GM19240 (cell line): Measurements from ENCODE around the gene SCMH1.
A peak's percentile ranks its signal among the peaks of the same experiment; 100 is the strongest.
"Not testable (repeated sequence)": the region's sequence is repeated elsewhere in the genome, so short reads cannot be mapped to it uniquely, and the experiment has no call there.

ENCODE experiments used
- DNase-seq: peaks from one replicate; pipeline ENCODE4 v3.0.0; 2011; ENCODE audit warnings: low spot score; ENCODE audit not compliant: insufficient read length

SCMH1 gene

DNA sequence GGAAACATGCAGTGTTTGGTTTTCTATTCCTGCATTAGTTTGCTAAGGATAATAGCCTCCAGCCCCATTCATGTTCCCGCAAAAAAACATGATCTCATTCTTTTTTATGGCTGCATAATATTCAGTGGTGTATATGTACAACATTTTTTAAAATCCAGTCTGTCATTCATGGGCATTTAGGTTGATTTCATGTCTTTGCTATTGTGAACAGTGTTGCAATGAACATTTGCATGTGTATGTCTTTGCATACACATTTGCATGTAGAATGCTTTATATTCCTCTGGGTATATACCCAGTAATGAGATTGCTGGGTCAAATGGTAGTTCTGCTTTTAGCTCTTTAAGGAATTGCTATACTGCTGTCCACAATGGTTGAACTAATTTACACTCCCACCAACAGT lies 9.0 kb upstream of the SCMH1 start:
- DNase-seq, result not testable (repeated sequence)

DNA sequence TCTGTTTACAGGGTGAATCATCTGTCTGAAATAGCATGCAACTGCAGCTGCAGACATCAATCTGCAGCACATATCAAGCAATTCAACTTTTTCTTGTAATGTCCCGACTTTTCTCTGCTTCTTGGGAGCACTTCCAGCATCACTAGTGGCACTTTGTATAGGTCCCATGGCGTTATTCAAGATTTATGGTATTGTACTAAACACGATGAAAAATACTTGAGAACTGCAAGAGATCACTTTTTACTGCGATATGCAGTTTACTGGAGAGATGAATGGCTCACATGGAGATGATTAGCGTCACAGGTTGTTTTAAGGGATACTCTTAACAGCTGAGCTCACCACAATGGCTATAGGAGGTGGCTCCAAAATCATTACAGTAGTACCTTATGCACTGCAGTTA lies 7.2 kb upstream of the SCMH1 start:
- DNase-seq, result no peak

DNA sequence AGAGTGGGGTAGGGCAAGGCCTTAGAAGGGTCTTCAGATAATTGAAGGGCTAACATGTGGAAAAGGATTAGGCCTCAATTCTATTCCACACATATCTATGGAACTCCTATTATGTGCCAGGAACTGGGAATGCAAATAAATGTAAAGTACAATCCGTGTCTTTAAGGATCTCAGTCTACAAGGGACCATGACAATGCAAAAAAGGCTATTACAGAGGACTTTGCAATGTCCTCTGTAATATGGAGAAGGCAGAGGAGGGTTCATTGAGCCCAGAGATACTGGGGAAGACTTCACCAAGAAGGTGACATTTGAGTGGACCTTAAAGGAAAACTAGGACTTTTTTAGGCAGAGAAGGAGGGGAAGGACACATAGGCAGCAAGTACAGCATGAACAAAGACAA lies 4.5 kb upstream of the SCMH1 start:
- no peak for DNase-seq

DNA sequence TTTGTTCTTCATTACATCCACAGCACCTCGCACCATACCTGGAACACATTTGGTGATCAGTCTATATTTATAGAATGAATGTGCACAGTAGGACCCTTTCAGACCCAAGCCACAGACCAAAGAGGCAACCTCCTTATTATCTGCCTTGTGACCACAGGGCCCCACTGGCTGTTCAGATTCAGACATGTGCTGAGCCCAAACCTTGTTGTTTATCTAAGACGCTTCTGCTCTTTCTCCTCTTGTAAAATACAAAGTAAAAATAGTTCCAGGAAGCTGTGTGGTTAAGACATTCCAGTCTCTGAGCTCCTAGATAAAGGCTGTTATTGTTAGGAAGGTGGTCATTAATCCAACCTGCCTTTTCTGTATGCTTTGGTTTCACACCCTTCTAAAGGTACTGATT lies 3.6 kb upstream of the SCMH1 start:
- DNase-seq, result no peak

DNA sequence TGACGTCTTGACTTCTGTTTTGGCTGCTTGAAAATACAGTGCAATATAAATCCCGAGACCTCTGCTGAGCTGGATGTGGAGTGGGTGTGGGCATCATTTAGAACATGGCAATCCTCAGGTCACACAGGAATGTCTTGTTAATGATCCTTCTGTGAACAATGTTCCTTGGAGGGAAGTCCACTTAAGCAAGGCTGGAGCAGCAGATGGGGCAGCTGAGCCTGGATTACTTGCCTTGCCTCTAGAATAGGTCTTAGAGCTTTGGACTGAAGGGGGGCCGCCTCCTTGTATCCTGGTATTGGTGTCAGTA lies 926 bp upstream of the SCMH1 start:
- no peak for DNase-seq

DNA sequence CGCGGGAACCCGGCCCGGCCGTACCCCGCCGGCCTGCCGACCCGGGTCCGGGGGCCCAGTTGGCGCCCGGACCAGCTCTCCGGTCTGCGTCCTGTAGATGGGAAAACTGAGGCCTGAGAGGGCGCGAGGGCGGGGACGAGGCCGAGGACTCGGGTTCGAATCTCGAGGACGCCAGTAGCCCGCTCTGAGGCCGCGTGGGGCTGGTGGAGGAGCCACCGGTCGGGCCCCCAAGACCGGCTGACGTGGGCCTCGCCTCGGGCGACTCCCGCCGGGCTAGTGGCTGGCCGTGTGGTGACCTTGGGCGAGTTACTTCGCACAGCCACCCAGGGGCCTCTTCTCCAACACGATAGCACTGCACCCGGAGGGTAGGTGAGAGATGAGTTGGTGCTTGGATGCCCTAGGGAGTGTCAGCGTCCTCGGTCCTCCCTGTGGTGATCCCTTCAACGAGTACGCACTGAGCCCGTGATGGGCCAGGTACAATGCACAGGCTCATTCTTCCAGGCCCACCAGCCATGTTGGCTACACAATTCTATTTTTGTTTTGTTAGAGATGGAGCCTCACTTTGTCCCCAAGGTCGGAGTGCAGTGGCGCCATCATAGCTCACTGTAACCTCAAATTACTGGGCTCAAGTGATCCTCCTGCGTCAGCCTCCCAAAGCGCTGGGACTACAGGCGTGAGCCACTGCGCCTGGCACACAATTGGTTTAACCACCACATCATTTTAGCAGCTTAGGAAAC lies 404 bp upstream of the SCMH1 start:
- no peak for DNase-seq

DNA sequence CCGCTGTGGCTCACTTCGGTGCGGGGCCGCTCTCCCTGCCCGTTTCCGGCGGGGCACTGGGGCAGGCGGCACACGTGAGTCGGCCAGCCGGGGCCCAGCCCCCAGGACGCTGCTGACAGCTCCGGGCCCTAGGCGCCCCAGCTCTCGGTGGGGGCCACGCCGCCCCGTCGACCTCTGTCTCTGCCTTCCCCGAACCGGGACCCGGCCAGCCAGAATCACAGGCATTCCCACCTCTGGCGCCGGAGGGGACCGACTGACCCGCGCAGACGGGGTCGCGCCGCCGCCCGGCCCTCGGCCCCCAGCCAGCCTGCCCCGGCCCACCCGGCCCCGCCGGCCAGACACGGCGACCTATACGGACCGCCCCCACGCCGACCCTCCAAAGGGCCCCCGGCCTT lies 755 bp downstream of the SCMH1 start:
- DNase-seq, result peak; percentile 52

DNA sequence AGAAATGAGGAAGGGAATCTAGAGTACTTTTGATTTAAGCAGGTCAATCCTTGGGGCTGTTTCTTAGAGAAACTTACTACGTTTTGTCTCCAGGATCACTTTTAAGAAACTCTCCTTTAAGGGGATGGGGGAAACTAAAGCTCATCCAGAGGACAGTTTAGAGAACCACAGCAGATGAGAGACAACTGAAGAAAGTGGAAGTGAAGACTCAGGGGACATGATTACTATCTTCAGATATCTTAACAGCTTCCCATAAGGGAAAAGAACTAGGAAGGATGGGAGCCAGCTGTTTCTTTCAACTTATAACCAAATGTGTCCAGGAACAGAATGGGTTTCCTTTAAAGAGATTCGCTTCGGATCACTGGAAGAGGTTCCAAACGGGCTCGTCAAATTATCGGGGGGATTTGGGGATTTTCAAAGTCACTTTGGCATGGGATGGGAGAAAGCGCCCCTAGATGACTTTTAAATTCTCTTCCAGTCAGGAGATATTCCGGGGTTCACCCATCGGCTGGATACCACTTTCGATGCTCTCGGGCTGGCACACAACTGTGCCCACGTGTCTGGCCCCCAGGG lies 1.2 kb downstream of the SCMH1 start:
- no peak for DNase-seq

DNA sequence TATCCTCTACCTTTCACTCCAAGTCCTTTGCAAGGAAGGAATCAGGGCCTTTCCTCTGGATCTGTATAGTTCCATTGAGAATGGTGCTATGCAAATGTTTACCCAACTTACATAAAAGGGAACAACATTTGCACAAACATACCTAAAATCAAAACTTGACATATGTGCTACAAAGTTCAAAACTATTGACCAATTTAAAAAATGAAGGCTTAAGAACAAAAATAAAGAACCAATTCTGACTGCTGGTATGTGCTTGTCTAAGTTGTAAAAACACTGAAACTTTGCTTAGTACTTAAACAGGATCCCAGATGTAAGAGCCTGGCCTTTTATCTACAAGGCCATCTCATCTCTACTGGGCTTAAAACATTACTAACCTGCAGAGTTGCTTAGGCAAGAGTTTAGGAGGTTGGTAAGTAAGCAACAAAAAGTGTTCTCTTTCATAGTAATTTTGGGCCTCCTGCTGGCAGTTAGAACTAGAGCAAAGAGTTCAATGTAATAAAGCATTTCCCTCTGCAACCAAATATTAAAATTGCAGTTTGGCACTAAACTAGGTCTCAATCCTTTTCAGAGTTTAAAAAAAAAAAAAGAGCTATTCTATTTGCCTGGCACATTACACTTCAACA lies 2.0 kb downstream of the SCMH1 start:
- no peak for DNase-seq

DNA sequence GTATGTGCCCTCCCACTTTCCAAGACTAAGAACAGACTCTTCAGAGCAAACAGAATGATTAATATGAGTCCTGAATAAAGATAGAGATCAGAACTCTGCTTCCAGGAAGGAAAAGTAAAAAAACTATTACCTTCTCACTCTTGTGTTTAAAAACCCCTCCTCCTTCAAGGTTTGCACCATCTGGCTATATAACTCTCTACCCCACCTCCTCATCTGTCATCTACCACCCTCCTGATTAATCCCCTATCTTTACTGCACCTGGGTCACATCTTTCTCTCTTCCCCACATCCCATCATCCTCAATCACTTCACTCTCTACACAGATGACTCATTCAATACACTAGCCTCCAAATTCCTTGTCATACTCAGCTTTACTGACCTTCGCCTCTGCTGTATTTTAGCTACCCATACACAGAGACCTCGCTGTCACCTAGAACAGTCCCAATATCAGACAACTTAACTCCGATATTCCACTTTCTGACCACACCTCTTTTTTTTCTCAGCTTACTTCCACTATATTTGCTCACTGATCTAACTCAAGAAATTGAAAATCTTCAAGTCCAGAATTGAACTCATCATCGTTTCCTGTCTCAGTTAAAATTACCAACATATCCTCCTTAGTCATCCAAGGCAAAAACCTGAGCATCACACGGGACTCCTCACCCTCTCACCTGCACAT lies 3.7 kb downstream of the SCMH1 start:
- DNase-seq, result no peak

DNA sequence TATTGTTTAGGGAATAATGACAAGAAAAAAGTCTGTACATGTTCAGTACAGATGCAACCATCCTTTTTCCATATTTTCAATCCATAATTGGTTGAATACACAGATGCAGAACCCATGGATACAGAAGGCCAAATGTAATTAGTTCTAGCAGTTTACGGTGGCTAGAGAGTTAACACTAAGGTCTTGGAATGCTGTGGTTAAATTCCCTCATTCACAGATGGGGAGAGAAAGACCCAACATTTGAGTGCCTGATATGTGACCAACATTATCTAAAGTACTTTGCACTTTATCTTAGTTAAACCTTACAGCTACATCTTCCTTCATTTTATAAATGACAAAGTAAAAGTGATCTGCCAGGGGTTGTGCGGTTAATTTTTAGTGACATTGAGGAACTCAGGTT lies 5.3 kb downstream of the SCMH1 start:
- no peak for DNase-seq

DNA sequence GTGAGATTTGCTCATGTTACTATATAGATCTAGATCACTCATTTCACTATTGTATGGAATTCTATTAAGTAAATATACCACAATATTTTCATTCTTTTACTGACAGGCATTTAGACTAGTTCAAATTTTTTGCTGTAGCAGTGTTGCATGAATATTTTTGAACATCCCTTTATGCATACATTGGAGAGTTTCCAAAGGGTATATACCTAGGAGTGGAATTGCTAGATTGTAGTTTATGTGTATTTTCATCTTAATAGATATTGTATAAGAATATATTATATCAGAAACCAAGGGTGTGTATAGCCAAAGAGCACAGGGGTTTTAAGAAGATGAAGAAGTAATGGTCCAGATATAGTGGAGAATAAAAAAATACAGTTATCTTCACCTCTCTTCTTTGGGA lies 6.2 kb downstream of the SCMH1 start:
- no peak for DNase-seq

DNA sequence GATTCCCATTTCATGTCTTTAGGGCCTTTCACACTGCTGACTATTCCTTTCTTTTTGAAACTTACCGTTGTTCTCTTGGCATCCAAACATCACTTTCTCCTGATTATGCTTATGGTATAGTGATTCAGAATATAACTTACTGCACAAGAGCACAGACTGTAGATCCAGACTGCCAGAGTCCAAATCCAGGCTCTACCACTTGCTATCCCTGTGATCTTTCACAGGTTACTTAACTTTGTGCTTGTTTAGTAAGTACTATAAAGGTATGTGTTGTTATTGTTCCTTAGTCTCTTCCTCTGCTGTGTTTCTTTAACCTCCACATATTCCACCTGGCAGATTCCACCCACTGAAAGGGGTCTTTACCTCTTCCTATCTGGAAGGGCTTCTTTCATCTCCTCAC lies 8.4 kb downstream of the SCMH1 start:
- DNase-seq, result no peak

DNA sequence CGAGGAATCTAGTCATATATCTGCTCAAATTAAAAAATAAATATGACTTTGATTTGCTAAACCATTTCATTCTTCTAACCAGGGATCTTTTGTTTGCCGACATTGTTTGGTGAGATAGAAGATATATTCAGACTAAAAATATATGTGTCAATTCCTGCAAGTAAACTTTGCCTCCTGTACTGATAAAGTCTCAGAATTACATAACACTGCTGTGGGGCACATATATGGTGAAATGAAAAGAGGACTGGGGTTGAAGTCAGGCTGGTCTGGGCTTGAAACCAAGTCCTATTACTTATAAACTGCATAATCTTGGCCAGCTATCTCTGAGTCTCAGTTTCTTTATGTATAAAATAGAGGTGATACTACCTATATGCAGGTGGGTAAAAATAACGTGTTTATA lies 9.8 kb downstream of the SCMH1 start:
- no peak for DNase-seq

DNA sequence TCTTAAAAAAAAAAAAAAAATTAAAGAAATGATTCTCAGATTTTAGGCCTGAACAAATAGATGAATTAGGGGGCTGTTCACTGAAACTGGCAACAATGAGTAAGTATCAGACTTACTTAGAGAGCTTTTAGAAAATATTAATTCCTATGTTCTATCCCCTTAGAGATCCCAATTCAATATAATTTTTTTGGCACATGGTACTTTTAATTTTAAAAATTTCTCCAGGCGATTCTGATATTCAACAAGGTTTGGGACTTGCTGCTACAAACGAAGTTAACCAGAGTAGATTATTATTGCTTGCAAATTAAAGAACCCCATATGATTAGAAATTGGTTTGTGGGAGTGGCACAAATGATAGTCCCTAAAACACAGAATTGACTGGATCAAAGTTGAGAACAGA lies 11.4 kb downstream of the SCMH1 start:
- no peak for DNase-seq

DNA sequence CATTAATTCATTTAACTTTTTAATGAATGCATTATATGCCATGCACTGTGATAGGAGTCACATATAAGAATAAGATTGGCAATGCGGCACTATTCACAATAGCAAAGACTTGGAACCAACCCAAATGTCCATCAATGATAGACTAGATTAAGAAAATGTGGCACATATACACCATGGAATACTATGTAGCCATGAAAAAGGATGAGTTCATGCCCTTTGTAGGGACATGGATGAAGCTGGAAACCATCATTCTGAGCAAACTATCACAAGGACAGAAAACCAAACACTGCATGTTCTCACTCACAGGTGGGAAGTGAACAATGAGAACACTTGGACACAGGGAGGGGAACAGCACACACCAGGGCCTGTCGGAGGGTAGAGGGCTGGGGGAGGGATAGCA lies 12.9 kb downstream of the SCMH1 start:
- not testable (repeated sequence) for DNase-seq

DNA sequence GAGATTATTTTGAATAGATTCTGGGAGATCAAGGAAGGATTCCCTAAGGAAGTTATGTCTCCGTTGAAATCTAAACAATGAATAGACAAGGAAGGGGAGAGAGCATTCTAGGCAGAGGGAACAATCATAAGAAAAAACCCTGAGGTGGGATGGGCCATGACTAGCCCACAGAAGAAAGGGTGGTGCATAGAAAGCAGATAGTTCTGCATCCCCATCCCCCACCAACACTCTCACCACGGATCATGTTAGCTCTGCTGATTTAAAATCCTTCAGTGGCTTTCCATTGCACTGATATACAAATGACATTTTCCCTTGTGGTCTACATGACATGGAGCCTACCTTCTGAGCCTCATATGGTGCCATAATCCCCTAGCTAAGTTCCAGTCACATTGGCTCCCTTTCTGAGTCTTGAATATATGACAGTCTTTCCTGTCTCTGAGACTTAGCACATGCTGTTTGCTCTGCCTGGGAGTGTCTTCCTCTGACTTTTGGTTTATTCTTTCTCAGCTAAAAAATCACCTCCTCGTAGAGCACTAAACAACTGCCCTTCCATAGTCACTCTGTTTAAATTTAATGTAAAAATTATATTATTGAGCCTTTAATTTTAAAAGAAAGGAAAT lies 15.2 kb downstream of the SCMH1 start:
- DNase-seq, result no peak

DNA sequence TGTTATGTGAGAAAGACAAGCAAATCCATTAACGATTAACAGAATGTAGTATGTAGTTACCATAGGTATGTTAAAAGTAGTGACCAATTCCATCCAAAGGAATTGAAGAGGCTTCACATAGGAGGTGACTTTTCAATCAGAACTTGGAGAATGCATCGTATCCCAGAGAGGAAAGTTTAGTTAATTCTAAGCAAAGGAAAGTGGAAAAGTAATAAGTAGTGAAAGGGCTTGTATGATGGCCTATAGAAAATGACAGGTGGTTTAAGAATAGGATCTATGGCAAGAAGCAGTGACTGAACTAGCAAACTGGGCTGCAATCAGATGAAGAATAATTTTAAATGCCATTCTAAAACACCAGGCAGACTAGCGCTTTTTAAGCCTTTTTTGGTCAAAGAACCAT lies 16.6 kb downstream of the SCMH1 start:
- DNase-seq, result no peak

DNA sequence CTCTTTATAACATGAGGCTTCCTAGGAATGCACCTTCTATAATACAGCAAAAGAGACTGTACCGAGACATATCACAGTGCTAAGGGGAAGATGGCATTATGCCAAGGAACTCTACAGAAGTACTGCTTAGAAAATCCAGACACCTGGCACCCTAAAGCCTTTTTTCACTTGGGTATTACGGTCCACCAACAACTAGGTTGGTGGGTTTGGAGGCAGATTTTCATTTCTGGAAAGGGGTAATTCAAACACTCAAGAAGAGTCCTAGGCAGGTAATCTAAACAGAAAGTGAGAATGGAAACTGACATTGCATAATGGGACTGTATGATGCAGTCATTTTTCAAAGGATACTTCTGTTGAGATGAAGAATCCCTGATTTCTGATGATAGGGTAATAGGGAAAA lies 19.6 kb downstream of the SCMH1 start:
- no peak for DNase-seq

DNA sequence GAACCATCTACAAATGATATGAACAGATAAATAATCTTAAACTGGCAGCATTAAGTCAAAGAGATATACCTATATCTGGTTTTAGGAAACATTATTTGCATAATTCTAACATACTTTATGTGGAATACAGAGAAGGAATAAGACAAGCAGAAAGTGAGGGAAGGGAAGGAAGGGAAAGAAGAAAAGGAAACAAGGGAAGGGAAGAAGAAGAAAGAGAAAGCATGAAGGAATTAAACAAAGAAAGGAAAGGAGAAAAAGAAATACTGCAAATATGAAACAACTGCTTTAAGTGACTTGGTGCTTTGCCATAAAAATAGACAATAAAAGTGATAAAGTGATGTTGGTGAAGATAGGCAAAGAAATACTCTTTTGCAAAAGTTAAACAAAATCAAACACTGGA lies 20.1 kb downstream of the SCMH1 start:
- no peak for DNase-seq

DNA sequence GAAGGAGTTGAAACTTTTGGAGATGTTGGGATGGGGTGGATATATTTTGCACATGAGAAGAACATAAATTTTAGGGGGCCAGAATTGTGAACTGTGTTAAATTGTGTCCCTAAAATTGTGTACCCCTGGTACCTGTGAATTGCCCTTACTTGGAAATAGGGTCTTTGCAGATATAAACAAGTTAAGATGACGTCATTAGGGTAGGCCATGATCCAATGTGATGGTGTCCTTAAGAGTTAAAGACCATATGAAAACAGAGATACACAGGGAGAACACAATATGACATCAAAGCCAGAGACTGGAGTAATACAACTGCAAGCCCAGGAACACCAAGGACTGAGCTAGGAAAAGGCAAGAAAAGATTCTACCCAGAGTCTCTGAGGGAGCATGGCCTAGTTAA lies 24.0 kb downstream of the SCMH1 start:
- no peak for DNase-seq

DNA sequence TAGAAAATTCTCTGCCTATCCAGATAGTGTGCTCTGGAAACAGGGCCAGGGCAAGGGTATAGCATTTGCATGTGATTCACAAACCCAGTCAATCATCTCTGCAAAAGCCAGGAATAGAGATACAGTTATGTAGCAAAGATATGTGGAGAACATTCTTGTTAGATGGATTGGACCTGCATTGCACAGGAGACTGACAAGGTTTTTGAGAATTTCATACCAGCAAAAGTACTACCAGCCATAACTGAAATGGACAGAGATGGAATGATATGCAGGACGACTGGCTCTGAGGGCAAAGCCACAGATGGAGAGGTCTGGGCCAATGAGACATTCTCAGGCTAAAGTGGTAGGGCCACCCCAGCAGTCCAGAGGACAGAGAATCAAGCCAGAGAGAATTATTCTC lies 24.7 kb downstream of the SCMH1 start:
- no peak for DNase-seq
